Right lung (tissue), 10 donors: Measurements from ENCODE around the gene POU3F2. TPM values are rescaled to one million over a fixed set of nuclear protein-coding genes. Genes with fewer than 3 reads are reported as not detected.

Experiments used
- DNase-seq, 2 donors: peaks; one replicate each; pipeline ENCODE4 v3.0.0-alpha.2; 2013
- long read RNA-seq, 8 donors: transcript quantifications; one replicate each; lab custom pipeline, GENCODE V29; 2026
- polyA plus RNA-seq, 5 donors: library from polyadenylated mRNA; unstranded; fragments of 120-200 nt; gene quantifications; one replicate each; pipeline versions ENCODE4 v1.2.1 to v1.2.3, GENCODE V29; 2013; ENCODE audit warnings: inconsistent platforms in 1 of 5, low replicate concordance in 1 of 5; ENCODE audit not compliant: insufficient read length in 5 of 5, insufficient read depth in 1 of 5

POU3F2 gene
- under 1 TPM in 3 of 5 donors, not detected in 2; 0.04 to 0.07 (median 0.07) TPM for polyA plus RNA-seq
- long read RNA-seq, donor 1 = 0 reads
- long read RNA-seq, donor 2 = 0 reads
- long read RNA-seq, donor 3 = 0 reads
- long read RNA-seq, donor 4, full-length matches to known transcripts = 1 of 1 reads
- long read RNA-seq, donor 4, partial matches to known transcripts = 0 of 1 reads
- long read RNA-seq, donor 4, other reads (novel, unspliced or antisense) = 0 of 1 reads
- long read RNA-seq, donor 5, full-length matches to known transcripts = 1 of 1 reads
- long read RNA-seq, donor 5, partial matches to known transcripts = 0 of 1 reads
- long read RNA-seq, donor 5, other reads (novel, unspliced or antisense) = 0 of 1 reads
- long read RNA-seq, donor 6 = 0 reads
- long read RNA-seq, donor 7 = 0 reads
- long read RNA-seq, donor 8, full-length matches to known transcripts = 1 of 1 reads
- long read RNA-seq, donor 8, partial matches to known transcripts = 0 of 1 reads
- long read RNA-seq, donor 8, other reads (novel, unspliced or antisense) = 0 of 1 reads

DNA sequence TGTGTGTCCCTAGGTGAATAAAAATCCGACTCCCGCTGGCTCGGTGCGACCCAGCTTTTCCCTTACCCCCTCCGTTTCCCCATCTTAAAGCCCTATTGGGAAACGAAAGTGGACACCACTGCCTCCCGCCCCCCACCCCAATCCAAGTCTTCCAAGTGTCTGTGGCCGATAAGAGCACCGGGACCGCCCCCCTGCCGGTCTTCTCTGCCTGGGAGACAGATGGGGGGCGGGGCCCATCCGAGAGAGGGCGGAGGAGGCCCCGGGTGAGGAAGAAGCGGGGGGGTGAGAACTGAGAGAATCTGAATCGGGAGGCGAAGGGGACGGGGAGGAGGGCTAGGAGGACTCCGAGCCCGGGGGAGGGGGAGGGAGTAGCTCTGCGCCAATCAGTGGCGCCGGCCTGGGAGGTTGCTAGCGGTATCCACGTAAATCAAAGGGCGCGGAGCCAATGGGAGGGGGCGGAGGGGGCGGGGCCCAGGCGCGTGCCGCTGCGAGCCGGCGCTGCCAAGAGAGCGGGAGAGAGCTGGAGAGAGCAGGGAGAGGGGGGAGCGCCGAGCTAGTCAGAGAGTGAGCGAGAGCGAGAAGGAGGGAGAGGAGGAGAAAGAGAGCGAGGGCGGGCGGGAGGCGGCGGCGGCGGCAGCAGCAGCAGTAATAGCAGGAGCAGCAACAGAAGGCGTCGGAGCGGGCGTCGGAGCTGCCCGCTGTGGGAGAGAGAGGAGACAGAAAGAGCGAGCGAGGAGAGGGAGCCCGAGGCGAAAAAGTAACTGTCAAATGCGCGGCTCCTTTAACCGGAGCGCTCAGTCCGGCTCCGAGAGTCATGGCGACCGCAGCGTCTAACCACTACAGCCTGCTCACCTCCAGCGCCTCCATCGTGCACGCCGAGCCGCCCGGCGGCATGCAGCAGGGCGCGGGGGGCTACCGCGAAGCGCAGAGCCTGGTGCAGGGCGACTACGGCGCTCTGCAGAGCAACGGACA is at the start of gene POU3F2:
Gene POU3F2 (plus strand): TSS at position 515 of the 972 bp plus-strand sequence. CDS start 300 bp downstream, at position 815.
- peak; percentile 78 to 82 for DNase-seq

DNA sequence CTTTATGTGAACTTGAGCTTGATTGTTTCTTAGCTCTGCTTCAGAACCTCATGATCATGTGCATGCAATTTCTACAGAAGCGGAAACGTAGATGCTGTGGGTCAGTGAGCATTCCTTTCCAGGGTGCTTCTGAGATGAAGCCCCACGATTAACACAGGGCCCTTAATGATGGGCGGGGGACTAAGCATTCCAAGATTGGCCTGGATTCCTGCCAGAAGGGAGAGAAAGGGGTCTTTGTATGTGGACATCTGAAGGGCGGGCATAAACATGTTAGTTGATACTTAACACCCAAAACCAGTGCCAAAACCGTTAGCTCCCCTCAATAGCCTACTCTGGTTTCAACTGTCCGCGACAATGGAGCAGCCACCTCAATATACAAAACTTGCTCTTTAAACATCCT is 46.9 kb upstream of the POU3F2 start:
- DNase-seq = no peak

DNA sequence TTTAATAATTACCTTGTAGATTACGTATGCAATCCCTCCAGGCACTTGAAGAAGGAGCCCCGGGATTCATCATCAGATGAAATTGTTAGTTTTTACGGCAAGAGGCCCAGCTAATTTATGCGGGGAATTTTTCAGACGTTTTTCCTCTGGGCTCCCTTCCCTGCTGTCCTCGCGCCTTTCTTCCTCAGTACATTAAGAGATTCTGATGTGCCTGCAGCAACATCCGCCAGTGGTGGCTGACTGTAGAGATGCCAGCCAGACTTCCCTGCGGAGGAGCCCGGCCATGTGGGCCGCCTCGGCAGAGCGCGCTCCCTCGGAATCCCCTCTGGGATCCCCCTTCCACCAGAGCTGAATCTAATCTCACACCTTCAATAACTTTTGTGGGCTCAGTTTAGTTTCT is 46.4 kb upstream of the POU3F2 start:
- DNase-seq = no peak

DNA sequence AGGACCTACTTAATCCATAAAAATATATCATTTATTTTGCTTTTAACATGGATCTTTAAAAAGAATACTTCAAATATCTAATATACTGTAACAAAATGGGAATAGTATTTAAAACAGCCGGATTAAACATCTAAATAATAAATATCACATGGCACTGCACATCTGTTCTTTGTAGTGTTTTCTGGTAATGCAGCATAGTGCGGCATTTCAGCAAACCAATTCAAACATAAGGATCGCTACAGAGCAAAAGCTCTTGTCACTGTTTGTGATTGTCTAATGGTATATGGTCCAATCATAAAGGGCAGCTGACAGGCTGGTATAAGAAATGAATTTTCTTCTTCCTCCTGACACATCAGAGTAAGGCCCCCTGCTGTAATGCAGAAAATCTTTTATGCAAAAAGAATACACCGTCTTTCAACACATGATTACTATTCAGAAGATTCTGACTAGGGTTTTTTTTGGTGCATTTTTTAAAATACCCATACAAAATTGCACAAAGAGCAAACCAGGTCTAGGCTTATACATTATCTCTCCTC is 40.0 kb upstream of the POU3F2 start:
- no peak for DNase-seq

DNA sequence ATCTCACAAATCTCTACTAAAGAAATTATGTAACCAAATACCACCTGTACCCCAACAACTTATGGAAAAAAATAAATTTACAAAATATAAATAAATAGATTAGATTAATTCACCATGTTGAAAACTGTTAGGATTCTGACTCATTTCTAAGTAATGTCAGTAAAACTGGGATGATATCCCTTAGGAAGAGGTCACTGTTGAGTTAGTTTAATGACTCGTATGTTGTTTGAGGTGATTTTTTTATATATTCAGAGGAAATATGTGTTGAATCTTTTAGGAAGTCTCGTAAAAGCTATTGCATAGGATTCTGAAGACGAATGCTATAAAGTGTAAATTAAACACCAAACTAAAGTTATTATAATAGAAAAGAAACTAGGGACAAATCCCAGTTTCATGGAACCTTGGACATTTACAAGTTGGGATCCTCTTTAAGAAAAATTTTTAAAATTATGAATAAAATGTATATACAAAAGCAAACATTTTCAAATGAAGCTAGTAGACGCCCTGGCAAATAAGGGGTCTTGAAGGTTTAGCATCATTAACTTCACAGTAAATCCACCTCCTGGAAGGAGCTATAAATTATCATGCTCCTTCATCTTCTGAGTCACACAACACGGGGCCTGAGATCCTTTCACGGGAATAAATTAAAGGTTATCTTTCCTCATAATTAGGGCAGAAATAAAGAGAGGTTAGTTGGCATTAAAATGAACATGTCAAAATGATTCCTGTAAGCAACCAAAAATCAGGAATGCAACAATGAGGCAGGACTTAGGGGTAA is 37.0 kb upstream of the POU3F2 start:
- no peak for DNase-seq

GRCh38 chr6:98800866-98801265 is 33.5 kb upstream of the POU3F2 start:
- no peak for DNase-seq

DNA sequence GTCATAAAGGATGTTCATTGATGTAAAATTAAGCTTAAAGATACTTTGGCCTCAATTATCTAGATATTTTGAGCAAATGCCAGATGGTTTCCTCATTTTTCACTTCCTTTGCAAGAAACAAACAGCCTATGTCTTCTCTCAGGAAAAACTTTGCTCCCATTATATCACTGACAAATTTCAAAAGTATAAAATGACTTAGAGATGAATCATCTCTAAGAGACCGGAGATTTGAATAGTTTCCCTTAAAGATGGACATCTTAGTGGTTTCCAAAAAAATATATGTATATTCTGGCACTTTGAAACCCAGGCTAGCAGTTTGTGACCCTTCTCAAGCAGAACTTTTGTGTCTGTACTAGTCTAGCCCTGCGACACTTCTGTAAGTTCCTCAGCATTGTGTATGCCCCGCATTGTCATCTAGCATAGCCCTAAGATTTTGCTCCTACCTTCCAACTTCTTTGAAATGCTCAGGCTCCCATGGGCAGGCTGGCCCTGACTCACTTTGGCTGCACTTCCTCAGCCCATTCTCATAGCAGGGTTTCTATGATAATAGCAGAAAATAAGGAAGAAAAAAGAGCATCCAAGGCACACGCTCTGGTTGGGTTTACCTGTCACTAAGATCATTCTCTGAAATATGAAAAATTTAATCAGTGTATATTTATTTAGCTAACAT is 25.7 kb upstream of the POU3F2 start:
- DNase-seq = no peak

DNA sequence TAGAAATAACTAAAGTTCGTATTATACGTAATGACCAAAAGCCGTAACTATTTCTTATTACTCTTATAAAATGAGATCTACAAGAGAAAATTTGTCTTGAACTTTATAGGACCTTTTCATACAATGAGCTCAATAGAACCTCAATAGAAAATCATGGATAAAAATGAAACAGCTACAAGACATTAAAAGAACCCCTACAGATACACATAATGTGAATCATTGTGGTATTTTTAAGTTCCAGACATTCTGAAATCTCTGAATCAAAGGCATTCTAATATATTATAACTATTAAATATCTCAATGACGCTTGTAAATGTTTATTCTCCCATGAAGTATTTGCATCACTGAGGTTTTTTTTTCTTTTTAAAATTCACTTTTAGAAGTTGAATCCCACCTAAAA is 22.2 kb upstream of the POU3F2 start:
- DNase-seq = no peak

- no peak for DNase-seq
Measured at GRCh38 chr6:98816799-98817198, 17.6 kb upstream of the POU3F2 start.

DNA sequence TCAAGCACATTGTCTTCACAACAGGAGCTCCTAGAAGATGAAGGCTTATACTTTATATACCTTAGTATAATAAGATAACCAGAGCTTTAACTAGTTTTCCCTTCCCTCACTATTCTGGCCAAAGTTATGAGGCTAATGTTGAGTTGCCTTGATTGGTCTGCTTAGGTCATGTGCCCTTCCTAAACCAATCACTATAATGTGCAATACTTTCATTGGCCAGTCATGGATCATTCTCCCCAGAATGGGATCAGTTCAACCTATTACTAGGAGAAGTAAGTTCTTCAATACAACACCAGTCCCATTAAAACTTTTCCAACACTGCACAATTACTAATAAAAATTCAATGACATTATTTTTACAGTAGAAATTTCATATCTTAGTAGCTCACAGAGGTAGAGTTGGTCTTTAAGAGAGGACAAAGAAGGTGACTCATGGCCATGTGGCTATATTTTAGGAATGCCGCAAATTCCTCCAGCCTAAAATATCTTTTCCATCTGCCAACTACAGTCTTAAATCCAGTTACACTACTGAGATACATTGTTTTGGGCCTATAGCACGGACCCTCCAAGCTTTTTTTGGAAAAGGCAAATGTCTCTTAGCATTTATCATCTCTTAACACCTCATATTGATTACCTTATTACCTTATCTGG is 12.5 kb upstream of the POU3F2 start:
- DNase-seq = no peak

DNA sequence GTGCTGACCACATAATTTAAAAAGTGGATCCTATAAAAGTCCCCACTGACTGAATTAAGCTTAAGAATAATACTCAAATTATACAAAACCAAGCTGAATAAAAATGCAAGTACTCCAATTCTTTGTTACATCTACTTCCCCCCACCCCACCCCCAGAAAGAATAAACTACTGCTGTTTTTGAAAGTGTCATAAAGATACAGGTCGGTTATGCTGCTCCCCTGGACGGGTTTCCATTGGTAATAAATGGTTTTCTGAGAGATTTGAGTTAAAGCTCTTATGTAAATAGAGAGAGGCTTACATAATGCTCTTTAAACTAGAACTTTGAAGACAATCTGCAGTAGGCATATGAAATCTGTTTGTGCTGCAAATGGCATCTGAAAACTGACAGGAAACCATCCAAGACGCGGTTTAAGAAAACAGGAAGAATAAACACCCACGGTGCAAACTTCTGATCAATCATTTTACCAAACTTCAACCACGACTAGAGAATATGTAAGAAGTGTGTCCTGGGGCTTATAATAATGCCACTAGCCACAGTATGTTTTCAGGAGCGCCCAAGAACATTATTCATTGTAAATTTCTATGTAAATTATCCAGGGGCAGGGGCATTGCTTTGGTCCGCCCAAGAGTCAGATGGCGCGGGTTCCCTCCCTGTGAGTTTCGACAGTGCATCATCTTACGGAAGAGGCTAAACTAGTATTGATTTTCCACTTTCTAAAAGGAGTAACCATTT is 10.8 kb upstream of the POU3F2 start:
- no peak for DNase-seq

DNA sequence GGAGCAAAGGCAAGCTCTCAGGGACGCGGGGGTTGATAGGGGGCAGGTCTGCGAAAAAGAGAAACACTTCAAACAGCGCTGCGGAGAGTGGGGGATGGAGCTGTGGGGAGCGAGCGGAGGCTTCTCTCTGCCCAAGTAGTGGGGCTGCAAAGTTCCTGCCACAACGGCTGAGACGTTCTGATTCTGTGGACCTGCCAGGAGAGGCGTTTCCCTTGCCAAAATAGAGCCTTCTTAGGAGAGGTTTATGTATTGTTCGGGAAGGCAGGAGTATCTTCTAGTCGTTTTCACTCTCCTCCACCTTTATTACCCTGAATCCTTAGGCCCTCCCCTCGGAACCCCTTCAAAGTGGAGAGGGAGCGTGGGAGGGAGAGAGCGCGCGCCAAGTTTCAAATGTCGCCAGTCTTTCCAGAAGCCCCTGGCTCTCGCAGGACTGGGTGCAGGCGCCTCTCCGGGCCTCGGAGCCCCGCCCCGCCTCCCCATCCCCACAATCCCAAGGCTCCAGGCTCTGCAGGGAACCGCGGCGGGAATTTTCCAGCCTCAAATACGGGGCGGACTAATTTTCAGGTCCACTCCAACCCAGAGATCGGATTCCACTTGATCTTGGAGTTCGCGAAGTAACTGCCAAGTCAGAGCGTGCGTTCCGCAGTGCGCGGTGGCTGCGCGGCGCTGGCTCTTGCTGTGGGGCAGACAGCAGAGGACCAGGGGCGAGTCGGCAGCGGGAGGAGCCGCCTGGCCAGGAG is 10.0 kb upstream of the POU3F2 start:
- DNase-seq = no peak

DNA sequence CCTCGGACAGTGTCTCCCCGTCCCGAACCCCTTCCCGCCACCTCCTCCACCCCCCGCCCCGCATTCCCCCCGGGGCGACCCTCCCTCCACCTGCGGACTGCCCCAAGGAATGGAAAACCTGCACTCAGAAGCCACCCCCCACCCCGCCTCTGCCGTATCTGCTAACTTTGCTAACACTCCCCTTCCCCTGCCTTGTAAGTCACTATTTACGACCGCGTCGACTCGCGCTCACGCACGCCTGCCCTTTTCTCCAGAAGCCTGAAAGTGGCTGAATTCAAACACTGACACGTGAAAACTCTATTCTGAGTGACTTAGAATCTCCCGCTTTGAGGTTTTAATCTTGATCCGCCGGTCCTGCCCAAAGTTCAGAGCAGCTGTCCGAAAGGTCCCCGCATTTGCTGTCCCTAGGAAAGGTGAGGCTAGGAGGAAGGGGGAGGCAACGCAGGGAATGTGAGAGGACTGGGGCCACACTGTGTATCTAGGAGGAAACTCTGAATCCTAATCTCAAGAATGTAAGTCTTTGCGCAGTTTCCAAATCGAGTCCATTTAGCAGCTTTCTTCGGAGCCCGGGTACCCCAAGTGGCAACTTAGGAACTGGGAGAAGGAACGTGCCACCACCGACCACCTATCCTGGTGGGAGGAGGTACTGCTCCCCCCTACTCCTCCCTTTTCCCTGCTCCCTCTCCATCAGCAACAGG is 9.3 kb upstream of the POU3F2 start:
- no peak for DNase-seq

DNA sequence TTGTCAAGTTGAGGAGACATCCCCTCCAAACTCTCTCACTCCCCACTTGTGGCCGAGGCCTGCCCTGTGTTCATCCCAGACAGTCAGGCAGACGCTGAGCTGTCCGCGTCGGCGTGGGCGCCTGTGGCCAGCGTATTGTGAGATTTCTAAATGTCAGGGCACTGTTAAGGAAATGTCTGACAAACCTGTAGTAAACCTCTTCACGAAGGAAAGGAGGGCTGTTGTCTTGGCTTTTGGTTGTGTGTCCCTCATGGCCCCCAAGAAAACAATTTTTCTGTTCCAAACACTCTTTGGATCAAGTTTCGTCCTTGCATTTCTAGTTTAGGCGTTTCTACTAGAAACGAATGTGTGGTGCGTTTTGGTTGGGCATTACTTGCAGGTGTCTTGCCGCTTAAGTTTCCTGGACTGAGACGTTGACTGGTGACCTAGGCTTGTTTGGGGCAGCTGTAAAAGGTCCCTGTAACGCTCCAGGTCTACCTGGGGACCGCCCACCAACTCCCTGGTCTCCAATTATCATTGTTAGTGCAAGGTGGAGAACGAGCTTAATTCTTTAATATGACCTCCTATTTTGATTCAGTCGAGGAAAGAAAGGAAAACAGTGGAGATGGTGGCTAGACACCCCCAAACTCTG is 8.7 kb upstream of the POU3F2 start:
- DNase-seq = no peak

- no peak for DNase-seq
Measured at GRCh38 chr6:98827295-98828159, 6.8 kb upstream of the POU3F2 start.

DNA sequence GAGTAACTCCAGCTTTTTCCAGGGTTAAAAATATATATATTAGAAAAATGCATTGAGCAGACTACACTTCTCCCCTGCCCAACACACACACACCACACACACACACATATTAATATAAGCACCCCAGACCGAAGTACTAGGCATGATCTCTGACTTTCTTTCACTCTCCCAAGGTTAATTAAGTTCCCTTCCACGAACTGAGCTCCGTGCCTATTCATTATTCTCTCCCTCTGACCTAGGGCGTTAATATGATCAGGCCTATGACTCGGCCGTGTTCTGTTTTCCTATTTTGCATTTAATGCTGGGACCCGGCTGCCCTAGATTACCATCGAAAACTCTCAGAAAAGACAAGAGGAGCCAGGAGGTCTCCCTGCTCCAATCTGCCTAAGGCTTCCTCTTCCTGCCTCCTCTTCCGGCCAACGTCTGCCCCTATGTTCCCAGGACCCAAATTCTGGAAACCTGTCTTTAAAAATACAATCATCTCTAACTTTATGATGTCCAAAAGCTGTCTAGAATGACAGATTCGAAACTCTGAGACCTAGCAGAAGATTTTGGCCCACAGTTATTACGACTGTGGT is 6.1 kb upstream of the POU3F2 start:
- DNase-seq = no peak
